Measurements from ENCODE around the gene MEIKIN.

- TF ChIP-seq ZNF850 (CRISPR knock-in tag; conservative IDR thresholded peaks at IDR 0.05) (no peak), POLR2AphosphoS5 (IDR thresholded peaks at IDR 0.05; ENCODE audit: low read depth, low read length) (no peak), CBX1 (IDR thresholded peaks at IDR 0.05; ENCODE audit: low read depth) (no peak), XRCC5 (optimal IDR thresholded peaks at IDR 0.05; ENCODE audit: low read length) (no peak)
Measured at GRCh38 chr5:131857388-131857787, 88.1 kb downstream of the MEIKIN start.
